ENCODE data around the gene SEMA4D.
A peak's percentile ranks its signal among the peaks of the same experiment; 100 is the strongest.

The SEMA4D gene

GRCh38 chr9:89425921-89426383, 72.0 kb downstream of the SEMA4D start:
- peaks cover 12% of the 10 kb centered on the region for H3K36me3 Mint-ChIP-seq (ENCODE audit: low read depth)
- no peak overlapping the region for H3K4me3 Mint-ChIP-seq
- no peaks in the 10 kb centered on the region for H3K27me3 Mint-ChIP-seq (ENCODE audit: low read depth, poor library complexity)
- no peak for DNase-seq
- H3K4me1 Mint-ChIP-seq, result peaks cover 46% of the 10 kb centered on the region
- H3K9me3 Mint-ChIP-seq, result peaks cover 9% of the 10 kb centered on the region
- TF ChIP-seq CTCF (IDR thresholded peaks at IDR 0.05), result no peak
- H3K27ac Mint-ChIP-seq, result peak overlapping the region; percentile 59

- Mint-ChIP-seq H3K9me3 (peaks cover 9% of the 10 kb centered on the region), H3K4me3 (no peak overlapping the region), H3K27ac (peak overlapping the region; percentile 57), H3K4me1 (peaks cover 45% of the 10 kb centered on the region), H3K27me3 (ENCODE audit: low read depth, poor library complexity) (no peaks in the 10 kb centered on the region), H3K36me3 (ENCODE audit: low read depth) (peaks cover 13% of the 10 kb centered on the region)
- no peak for TF ChIP-seq CTCF (IDR thresholded peaks at IDR 0.05)
- no peak for DNase-seq
These were observed 72.7 kb downstream of the SEMA4D start for GRCh38 chr9:89425024-89425805.

- no peak for DNase-seq
- TF ChIP-seq CTCF (IDR thresholded peaks at IDR 0.05), result no peak
- H3K27ac Mint-ChIP-seq, result no peak overlapping the region
- peaks cover 50% of the 10 kb centered on the region for H3K4me1 Mint-ChIP-seq
- no peaks in the 10 kb centered on the region for H3K27me3 Mint-ChIP-seq (ENCODE audit: low read depth, poor library complexity)
- no peak overlapping the region for H3K4me3 Mint-ChIP-seq
- peaks cover 16% of the 10 kb centered on the region for H3K36me3 Mint-ChIP-seq (ENCODE audit: low read depth)
- peaks cover 9% of the 10 kb centered on the region for H3K9me3 Mint-ChIP-seq
These were observed 75.5 kb downstream of the SEMA4D start for GRCh38 chr9:89422151-89422975.

GRCh38 chr9:89421595-89421994, 76.3 kb downstream of the SEMA4D start:
- Mint-ChIP-seq H3K4me3 (no peak overlapping the region), H3K9me3 (peaks cover 9% of the 10 kb centered on the region), H3K27me3 (ENCODE audit: low read depth, poor library complexity) (no peaks in the 10 kb centered on the region), H3K36me3 (ENCODE audit: low read depth) (peaks cover 16% of the 10 kb centered on the region), H3K4me1 (peaks cover 49% of the 10 kb centered on the region), H3K27ac (no peak overlapping the region)
- TF ChIP-seq CTCF (IDR thresholded peaks at IDR 0.05), result no peak
- no peak for DNase-seq

GRCh38 chr9:89420397-89421178, 77.3 kb downstream of the SEMA4D start:
- H3K4me3 Mint-ChIP-seq, result no peak overlapping the region
- peaks cover 9% of the 10 kb centered on the region for H3K9me3 Mint-ChIP-seq
- H3K27ac Mint-ChIP-seq, result no peak overlapping the region
- no peak for DNase-seq
- no peaks in the 10 kb centered on the region for H3K27me3 Mint-ChIP-seq (ENCODE audit: low read depth, poor library complexity)
- peaks cover 16% of the 10 kb centered on the region for H3K36me3 Mint-ChIP-seq (ENCODE audit: low read depth)
- no peak for TF ChIP-seq CTCF (IDR thresholded peaks at IDR 0.05)
- H3K4me1 Mint-ChIP-seq, result peaks cover 44% of the 10 kb centered on the region

Data from nephron progenitor cell (in vitro differentiated cells).